Measurements from ENCODE around the gene TAAR1.

The TAAR1 gene

DNA sequence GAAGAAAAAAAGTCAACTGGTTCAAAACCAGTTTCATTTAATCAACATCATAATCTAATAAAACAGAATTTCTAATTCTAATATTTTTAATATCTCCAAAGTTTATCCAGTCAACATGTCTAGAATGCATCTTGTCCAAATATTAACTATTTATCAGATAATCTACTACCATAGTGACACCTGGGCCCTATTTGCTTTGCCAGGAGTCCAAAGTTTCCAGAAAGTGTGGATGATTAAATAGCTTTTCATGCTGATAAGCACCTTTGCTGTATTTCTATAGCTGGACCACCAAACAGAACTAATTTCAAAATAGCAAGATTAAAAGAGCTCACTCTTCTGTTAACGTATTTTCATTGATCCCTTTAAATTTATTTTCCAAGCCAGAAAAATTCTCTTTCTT, 12.3 kb upstream of the TAAR1 start:
- Histone ChIP-seq H3K27ac (no peak overlapping the region), H3K9me3 (ENCODE audit: severe bottlenecking) (no peaks in the 10 kb centered on the region), H3K27me3 (ENCODE audit: insufficient read depth, low read depth, severe bottlenecking) (peaks cover 80% of the 10 kb centered on the region), H3K4me3 (ENCODE audit: low read depth, low read length) (no peak overlapping the region), H3K36me3 (no peaks in the 10 kb centered on the region)
- no peak for DNase-seq
- TF ChIP-seq, protein P1, sequence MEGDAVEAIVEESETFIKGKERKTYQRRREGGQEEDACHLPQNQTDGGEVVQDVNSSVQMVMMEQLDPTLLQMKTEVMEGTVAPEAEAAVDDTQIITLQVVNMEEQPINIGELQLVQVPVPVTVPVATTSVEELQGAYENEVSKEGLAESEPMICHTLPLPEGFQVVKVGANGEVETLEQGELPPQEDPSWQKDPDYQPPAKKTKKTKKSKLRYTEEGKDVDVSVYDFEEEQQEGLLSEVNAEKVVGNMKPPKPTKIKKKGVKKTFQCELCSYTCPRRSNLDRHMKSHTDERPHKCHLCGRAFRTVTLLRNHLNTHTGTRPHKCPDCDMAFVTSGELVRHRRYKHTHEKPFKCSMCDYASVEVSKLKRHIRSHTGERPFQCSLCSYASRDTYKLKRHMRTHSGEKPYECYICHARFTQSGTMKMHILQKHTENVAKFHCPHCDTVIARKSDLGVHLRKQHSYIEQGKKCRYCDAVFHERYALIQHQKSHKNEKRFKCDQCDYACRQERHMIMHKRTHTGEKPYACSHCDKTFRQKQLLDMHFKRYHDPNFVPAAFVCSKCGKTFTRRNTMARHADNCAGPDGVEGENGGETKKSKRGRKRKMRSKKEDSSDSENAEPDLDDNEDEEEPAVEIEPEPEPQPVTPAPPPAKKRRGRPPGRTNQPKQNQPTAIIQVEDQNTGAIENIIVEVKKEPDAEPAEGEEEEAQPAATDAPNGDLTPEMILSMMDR (IDR thresholded peaks at IDR 0.05; ENCODE audit: low read depth, low read length): no peak

DNA sequence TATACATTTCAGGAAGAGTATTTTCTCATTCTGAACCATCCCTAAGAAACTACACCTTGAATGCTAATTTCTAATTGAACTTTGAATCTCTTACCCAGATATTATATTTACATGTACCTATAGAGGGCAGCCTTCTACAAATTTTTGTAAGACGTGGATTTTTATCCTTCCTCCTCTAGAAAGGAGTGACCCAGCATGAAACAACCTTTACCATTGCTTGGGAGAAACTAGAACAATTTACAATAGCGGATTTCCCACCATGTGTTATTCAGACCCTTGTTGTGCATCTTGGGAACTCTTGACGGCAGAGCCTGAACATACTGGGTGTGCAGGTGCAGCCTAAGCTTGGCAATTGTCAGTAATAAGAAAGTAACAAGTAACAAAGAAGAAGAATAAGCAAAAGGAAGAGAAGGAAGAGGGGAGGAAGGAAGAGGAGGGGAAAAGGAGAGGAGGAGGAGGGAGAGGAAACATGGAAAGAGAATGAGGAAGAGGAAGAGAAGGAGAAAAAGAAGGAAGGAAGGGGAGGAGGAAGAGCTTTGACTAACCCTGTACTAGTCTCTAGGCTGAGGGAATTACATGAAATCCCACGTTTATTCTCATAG, 10.8 kb upstream of the TAAR1 start:
- Histone ChIP-seq H3K4me3 (ENCODE audit: low read depth, low read length) (no peak overlapping the region), H3K36me3 (no peaks in the 10 kb centered on the region), H3K27me3 (ENCODE audit: insufficient read depth, low read depth, severe bottlenecking) (peaks cover 74% of the 10 kb centered on the region), H3K9me3 (ENCODE audit: severe bottlenecking) (no peaks in the 10 kb centered on the region), H3K27ac (no peak overlapping the region)
- TF ChIP-seq, protein P1 (IDR thresholded peaks at IDR 0.05; ENCODE audit: low read depth, low read length): no peak
- DNase-seq: no peak

DNA sequence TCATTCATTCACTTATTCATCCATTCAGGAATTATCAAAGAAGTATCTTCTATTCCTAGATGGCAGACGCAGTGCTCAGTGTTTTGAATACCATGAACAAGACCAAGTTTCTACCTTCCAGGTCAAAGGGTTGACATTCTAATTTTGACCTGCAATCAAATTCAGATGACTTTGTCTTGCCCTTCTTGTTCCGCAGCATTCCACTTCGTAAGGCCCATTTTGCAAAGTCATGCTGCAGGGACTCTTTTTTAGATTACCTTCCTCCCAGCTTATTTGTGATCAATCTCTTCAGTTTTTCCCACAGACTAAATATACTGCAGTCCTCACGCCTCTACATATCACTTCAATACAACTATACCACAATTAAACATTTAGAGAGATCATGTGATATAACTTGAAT, 7.1 kb upstream of the TAAR1 start:
- Histone ChIP-seq H3K9me3 (ENCODE audit: severe bottlenecking) (no peaks in the 10 kb centered on the region), H3K36me3 (no peaks in the 10 kb centered on the region), H3K27ac (no peak overlapping the region), H3K4me3 (ENCODE audit: low read depth, low read length) (no peak overlapping the region), H3K27me3 (ENCODE audit: insufficient read depth, low read depth, severe bottlenecking) (peaks cover 55% of the 10 kb centered on the region)
- DNase-seq: no peak
- TF ChIP-seq, protein P1 (IDR thresholded peaks at IDR 0.05; ENCODE audit: low read depth, low read length): no peak

DNA sequence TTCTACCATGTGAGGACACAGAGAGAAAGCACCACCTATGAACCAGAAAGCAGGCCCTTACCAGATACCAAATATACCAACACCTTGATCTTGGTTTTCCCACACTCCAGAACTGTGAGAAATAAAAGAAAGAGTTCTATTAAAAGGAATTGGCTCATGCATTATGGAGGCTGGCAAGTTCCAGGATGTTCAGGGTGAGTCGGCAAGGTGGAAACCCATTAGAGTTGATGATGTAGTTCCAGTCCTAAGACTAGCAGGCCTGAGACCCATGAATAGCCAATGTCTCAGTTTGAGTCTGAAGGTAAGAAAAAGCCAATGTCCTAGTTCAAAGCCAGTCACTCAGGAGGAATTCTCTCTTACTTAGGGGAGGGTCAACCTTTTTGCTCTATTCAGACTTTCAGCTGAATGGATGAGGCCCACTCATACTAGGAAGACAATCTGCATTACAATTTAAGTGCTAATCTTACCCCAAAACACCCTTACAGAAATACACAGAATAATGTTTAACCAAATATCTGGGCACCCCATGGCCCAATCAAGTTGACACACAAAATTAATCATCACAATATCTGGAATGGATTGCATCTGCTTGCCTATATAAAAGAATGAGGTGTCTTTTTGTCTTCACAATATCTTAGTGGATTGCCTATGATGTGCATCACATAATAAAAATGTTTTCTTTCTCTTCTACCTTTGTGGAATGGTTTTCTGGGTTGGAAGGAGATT, 5.5 kb upstream of the TAAR1 start:
- H3K9me3 ChIP-seq (ENCODE audit: severe bottlenecking): no peaks in the 10 kb centered on the region
- TF ChIP-seq, protein P1 (IDR thresholded peaks at IDR 0.05; ENCODE audit: low read depth, low read length): no peak
- H3K36me3 ChIP-seq: no peaks in the 10 kb centered on the region
- no peak for DNase-seq
- no peak overlapping the region for H3K27ac ChIP-seq
- no peak overlapping the region for H3K4me3 ChIP-seq (ENCODE audit: low read depth, low read length)
- peaks cover 53% of the 10 kb centered on the region for H3K27me3 ChIP-seq (ENCODE audit: insufficient read depth, low read depth, severe bottlenecking)

DNA sequence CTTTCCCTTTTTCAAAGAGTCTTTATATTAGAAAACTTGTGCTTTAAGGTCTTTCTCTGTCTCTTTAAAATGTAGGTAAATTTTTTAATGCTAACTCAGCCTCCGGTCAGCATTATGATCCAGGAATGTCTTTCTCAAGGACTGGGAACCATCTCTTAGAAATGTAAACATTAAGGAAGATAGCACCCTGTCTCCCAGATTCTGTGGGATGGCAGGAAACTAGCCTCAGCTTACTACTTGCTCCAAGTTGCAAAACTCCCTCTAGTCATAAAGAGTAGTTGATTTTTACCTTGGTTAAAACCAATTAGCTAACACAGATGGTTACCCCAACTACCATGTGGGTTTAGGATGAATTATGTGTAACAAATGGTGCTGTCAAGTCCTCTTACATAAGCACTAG, 4.7 kb upstream of the TAAR1 start:
- Histone ChIP-seq H3K27me3 (ENCODE audit: insufficient read depth, low read depth, severe bottlenecking) (peaks cover 54% of the 10 kb centered on the region), H3K36me3 (no peaks in the 10 kb centered on the region), H3K27ac (no peak overlapping the region), H3K4me3 (ENCODE audit: low read depth, low read length) (no peak overlapping the region), H3K9me3 (ENCODE audit: severe bottlenecking) (no peaks in the 10 kb centered on the region)
- TF ChIP-seq, protein P1 (IDR thresholded peaks at IDR 0.05; ENCODE audit: low read depth, low read length): no peak
- DNase-seq: no peak

Measured in WERI-Rb-1 (cell line).